ENCODE data around the gene SERINC3. TPM values are rescaled to one million over a fixed set of nuclear protein-coding genes. Genes with fewer than 3 reads are reported as not detected.

Gene SERINC3
- total and polyA plus RNA-seq, 10 of the 15 experiments (the other 5 are each of a cell fraction or from before 2014, with no cell fraction given) = 24.5 to 96.8 (median 38.8) TPM

GRCh38 chr20:44549123-44549522, 27.3 kb upstream of the SERINC3 start:
- Histone ChIP-seq H3K9ac (ENCODE audit: control insufficient read depth, insufficient read depth, low read length) (no peak overlapping the region), H3K4me3 (no peak overlapping the region), H3K4me2 (ENCODE audit: control insufficient read depth, insufficient read depth) (no peak overlapping the region), H3K79me2 (ENCODE audit: control insufficient read depth, insufficient read depth, low read length) (no peaks in the 10 kb centered on the region), H3K27me3 (replicated peaks in 1 of 2; ENCODE audit: control insufficient read depth in 2 of 2, insufficient read depth in 2 of 2, low read length in 1 of 2) (no peaks in the 10 kb centered on the region), H3K36me3 (ENCODE audit: control insufficient read depth in 2 of 2, insufficient read depth in 2 of 2, low read length in 1 of 2) (no peaks in the 10 kb centered on the region), H4K20me1 (ENCODE audit: control insufficient read depth, insufficient read depth) (no peaks in the 10 kb centered on the region), H2AFZ (ENCODE audit: control insufficient read depth, low read depth, low read length) (no peak overlapping the region), H3K4me1 (ENCODE audit: control insufficient read depth, insufficient read depth, low read length) (no peaks in the 10 kb centered on the region), H3K9me3 (replicated peaks; ENCODE audit: control insufficient read depth, insufficient read depth, low read length) (no peaks in the 10 kb centered on the region), H3K27ac (ENCODE audit: control insufficient read depth, insufficient read depth) (no peak overlapping the region)
- ATAC-seq (no peak), DNase-seq (ENCODE audit: low read depth, low spot score) (no peak), FAIRE-seq (no peak)
- no TSS peak for BruUV-seq (replicated peaks)
- ChIA-PET RAD21 (ENCODE audit: unreplicated experiment) (interaction anchor here (0.7 to 1.4 kb wide), 2 partner anchors 11 to 60 kb away, joined by 3 to 4 read pairs; no protein-coding TSS in a partner anchor), CTCF (interaction anchor here (0.6 to 1.4 kb wide), 5 partner anchors 11 to 134 kb away, joined by 3 to 4 read pairs (median 3); no protein-coding TSS in a partner anchor), SMC1A (ENCODE audit: uncharacterized antibody, unreplicated experiment) (interaction anchor here (1.0 to 1.2 kb wide), 3 partner anchors 11 to 134 kb away, joined by 3 to 5 read pairs (median 4); no protein-coding TSS in a partner anchor), POLR2A (no interaction called here)
- 35% methylated on average over 4 of the region's 4 CpGs for WGBS (ENCODE audit: insufficient coverage, insufficient replicate concordance, low lambda C conversion rate, missing lambda C conversion rate)
- intact Hi-C loops (cut with micrococcal nuclease; ENCODE audit: unreplicated experiment) = no loop called here
- in situ Hi-C loops (cut with MboI) = no loop called here
- TF ChIP-seq POLR2A (IDR thresholded peaks at IDR 0.05; ENCODE audit: low read depth, low read length) (no peak), BCL11A (IDR thresholded peaks at IDR 0.05; ENCODE audit: low read depth, low read length) (no peak), CREM (IDR thresholded peaks at IDR 0.05; ENCODE audit: low read depth) (no peak), GABPA (IDR thresholded peaks at IDR 0.05; ENCODE audit: low read depth) (no peak), YY1 (IDR thresholded peaks at IDR 0.05; ENCODE audit: low read depth, low read length) (no peak), MEF2A (IDR thresholded peaks at IDR 0.05; ENCODE audit: insufficient read depth, low read depth, low read length) (no peak), PKNOX1 (IDR thresholded peaks at IDR 0.05) (no peak), DPF2 (IDR thresholded peaks at IDR 0.05) (no peak), HCFC1 (IDR thresholded peaks at IDR 0.05; ENCODE audit: low read length) (no peak), MEF2B (IDR thresholded peaks at IDR 0.05; ENCODE audit: partially characterized antibody, poor library complexity, severe bottlenecking) (no peak), FOXK2 (IDR thresholded peaks at IDR 0.05) (no peak), BCLAF1 (IDR thresholded peaks at IDR 0.05) (no peak), SUPT20H (IDR thresholded peaks at IDR 0.05; ENCODE audit: borderline replicate concordance, control insufficient read depth, low read depth, low read length) (no peak), NR2F1 (conservative IDR thresholded peaks at IDR 0.05) (no peak), EGR1 (IDR thresholded peaks at IDR 0.05; ENCODE audit: borderline replicate concordance in 1 of 2, low read depth in 2 of 2, low read length in 2 of 2) (no peak), SIX5 (IDR thresholded peaks at IDR 0.05; ENCODE audit: low read depth, low read length, severe bottlenecking) (no peak), ESRRA (IDR thresholded peaks at IDR 0.05; ENCODE audit: low read length) (no peak)
